ENCODE data around the gene BNIP5. TPM values are rescaled to one million over a fixed set of nuclear protein-coding genes. Genes with fewer than 3 reads are reported as not detected.

Gene BNIP5
- total RNA-seq, 1 experiment from 2014 or later = not detected

GRCh38 chr6:36362551-36363370, 26.1 kb upstream of the BNIP5 start:
- Histone ChIP-seq H3K36me3 (ENCODE audit: low read depth) (no peaks in the 10 kb centered on the region), H2AFZ (no peak overlapping the region), H3K27me3 (ENCODE audit: insufficient read depth, low read depth) (no peaks in the 10 kb centered on the region), H3K27ac (no peak overlapping the region), H3K9me3 (ENCODE audit: insufficient read depth, low read depth) (no peaks in the 10 kb centered on the region), H3K4me2 (no peak overlapping the region), H4K20me1 (ENCODE audit: insufficient read depth) (no peaks in the 10 kb centered on the region), H3K9me2 (ENCODE audit: insufficient read depth) (no peaks in the 10 kb centered on the region), H3K4me3 (no peak overlapping the region), H3K79me2 (ENCODE audit: low read depth) (no peaks in the 10 kb centered on the region), H3F3A (ENCODE audit: insufficient read depth, low read depth) (no peaks in the 10 kb centered on the region; the same call in 1 of the 2 replicates), H3K4me1 (replicated peaks; ENCODE audit: insufficient read depth) (0 out of 2 replicates have a peak, but pooled peaks cover 7% of the 10 kb centered on the region)
- CTCF ChIA-PET = no interaction called here
- no peak for DNase-seq
- POLR2A ChIA-PET (ENCODE audit: unreplicated experiment) = no interaction called here
- intact Hi-C loops (cut with micrococcal nuclease; ENCODE audit: unreplicated experiment) = loop anchor here (10.0 kb wide), 1 partner anchor 138 kb away; no protein-coding TSS in a partner anchor
- no TSS peak for BruUV-seq (replicated peaks)
- TF ChIP-seq CTCF (conservative IDR thresholded peaks at IDR 0.05) (no peak), EZH2 (IDR thresholded peaks at IDR 0.05; ENCODE audit: low read depth) (no peak)

GRCh38 chr6:36361071-36361470, 24.4 kb upstream of the BNIP5 start:
- no peaks in the 10 kb centered on the region for H4K20me1 ChIP-seq (ENCODE audit: insufficient read depth)
- H3K27me3 ChIP-seq (ENCODE audit: insufficient read depth, low read depth) = no peaks in the 10 kb centered on the region
- H2AFZ ChIP-seq = no peak overlapping the region
- no peaks in the 10 kb centered on the region for H3K79me2 ChIP-seq (ENCODE audit: low read depth)
- no peak overlapping the region for H3K4me2 ChIP-seq
- no peaks in the 10 kb centered on the region for H3K9me2 ChIP-seq (ENCODE audit: insufficient read depth)
- H3K27ac ChIP-seq = no peak overlapping the region
- no peak for DNase-seq
- no TSS peak for BruUV-seq (replicated peaks)
- H3K4me3 ChIP-seq = no peak overlapping the region
- CTCF ChIA-PET = no interaction called here
- intact Hi-C loops (cut with micrococcal nuclease; ENCODE audit: unreplicated experiment) = loop anchor here (2.0 to 10.0 kb wide), 4 partner anchors 136 to 334 kb away; partner anchors contain the start of genes BRPF3 and MAPK14
- TF ChIP-seq CTCF (conservative IDR thresholded peaks at IDR 0.05) (no peak), EZH2 (IDR thresholded peaks at IDR 0.05; ENCODE audit: low read depth) (no peak)
- no peaks in the 10 kb centered on the region for H3F3A ChIP-seq (ENCODE audit: insufficient read depth, low read depth)
- H3K9me3 ChIP-seq (ENCODE audit: insufficient read depth, low read depth) = no peaks in the 10 kb centered on the region
- POLR2A ChIA-PET (ENCODE audit: unreplicated experiment) = no interaction called here
- no peaks in the 10 kb centered on the region for H3K36me3 ChIP-seq (ENCODE audit: low read depth)
- 0 out of 2 replicates have a peak, but pooled peaks cover 7% of the 10 kb centered on the region for H3K4me1 ChIP-seq (replicated peaks; ENCODE audit: insufficient read depth)

GRCh38 chr6:36360241-36361054, 23.8 kb upstream of the BNIP5 start:
- no peaks in the 10 kb centered on the region for H3K36me3 ChIP-seq (ENCODE audit: low read depth)
- no peaks in the 10 kb centered on the region for H4K20me1 ChIP-seq (ENCODE audit: insufficient read depth)
- H3K27me3 ChIP-seq (ENCODE audit: insufficient read depth, low read depth) = no peaks in the 10 kb centered on the region
- ChIA-PET POLR2A (ENCODE audit: unreplicated experiment) (interaction anchor here (0.7 kb wide), 1 partner anchor 800 kb away, joined by 7 read pairs; no protein-coding TSS in a partner anchor), CTCF (interaction anchor here (0.5 to 1.1 kb wide), 3 partner anchors 19 to 369 kb away, joined by 5 to 9 read pairs (median 7); no protein-coding TSS in a partner anchor)
- no peaks in the 10 kb centered on the region for H3K9me3 ChIP-seq (ENCODE audit: insufficient read depth, low read depth)
- H3K27ac ChIP-seq = no peak overlapping the region
- no peaks in the 10 kb centered on the region for H3F3A ChIP-seq (ENCODE audit: insufficient read depth, low read depth)
- H3K9me2 ChIP-seq (ENCODE audit: insufficient read depth) = no peaks in the 10 kb centered on the region
- H3K4me1 ChIP-seq (replicated peaks; ENCODE audit: insufficient read depth) = 0 out of 2 replicates have a peak, but pooled peaks cover 7% of the 10 kb centered on the region
- TF ChIP-seq CTCF (conservative IDR thresholded peaks at IDR 0.05) (peak; percentile 90), EZH2 (IDR thresholded peaks at IDR 0.05; ENCODE audit: low read depth) (no peak)
- peak overlapping the region; percentile 28; the same call in 1 of the 2 replicates for H3K4me2 ChIP-seq
- peak overlapping the region; percentile 62 for H2AFZ ChIP-seq
- no TSS peak for BruUV-seq (replicated peaks)
- peak; percentile 43 to 70 for DNase-seq
- H3K79me2 ChIP-seq (ENCODE audit: low read depth) = no peaks in the 10 kb centered on the region
- H3K4me3 ChIP-seq = no peak overlapping the region
- intact Hi-C loops (cut with micrococcal nuclease; ENCODE audit: unreplicated experiment) = loop anchor here (1.0 to 10.0 kb wide), 5 partner anchors 58 to 334 kb away; partner anchors contain the start of genes BRPF3 and MAPK14

All from PC-9 (cell line).